ENCODE measurements around the gene PIK3R5.
A peak's percentile ranks its signal among the peaks of the same experiment; 100 is the strongest.

PIK3R5 gene

GRCh38 chr17:8893621-8894201, 71.8 kb downstream of the PIK3R5 start:
- no peak for DNase-seq

GRCh38 chr17:8893059-8893458, 72.4 kb downstream of the PIK3R5 start:
- no peak for DNase-seq

- DNase-seq = no peak
Measured at GRCh38 chr17:8892338-8892690, 73.2 kb downstream of the PIK3R5 start.

DNA sequence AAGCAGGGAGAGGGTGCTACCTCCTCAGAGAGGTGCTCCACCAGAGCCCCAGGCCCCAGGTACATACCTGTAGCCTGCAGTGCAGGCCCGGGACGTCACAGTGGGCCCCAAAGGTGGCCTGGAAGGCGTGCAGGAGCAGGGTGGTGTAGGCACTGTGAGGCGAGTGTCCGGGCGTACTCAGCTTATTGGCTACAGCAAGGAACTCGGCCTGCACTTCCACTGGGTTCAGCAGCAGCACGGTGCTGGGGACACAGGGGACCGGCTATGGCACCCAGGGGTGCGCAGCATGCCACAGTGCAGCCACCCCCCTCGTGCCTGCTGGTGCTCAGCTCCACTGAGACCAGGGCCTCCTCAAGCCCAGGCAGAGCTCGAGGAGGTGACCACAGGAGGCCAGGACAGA, 74.8 kb downstream of the PIK3R5 start:
- DNase-seq = no peak

- no peak for DNase-seq
Measured at GRCh38 chr17:8889458-8890210, 75.9 kb downstream of the PIK3R5 start.

GRCh38 chr17:8888704-8889302, 76.7 kb downstream of the PIK3R5 start:
- no peak for DNase-seq

DNA sequence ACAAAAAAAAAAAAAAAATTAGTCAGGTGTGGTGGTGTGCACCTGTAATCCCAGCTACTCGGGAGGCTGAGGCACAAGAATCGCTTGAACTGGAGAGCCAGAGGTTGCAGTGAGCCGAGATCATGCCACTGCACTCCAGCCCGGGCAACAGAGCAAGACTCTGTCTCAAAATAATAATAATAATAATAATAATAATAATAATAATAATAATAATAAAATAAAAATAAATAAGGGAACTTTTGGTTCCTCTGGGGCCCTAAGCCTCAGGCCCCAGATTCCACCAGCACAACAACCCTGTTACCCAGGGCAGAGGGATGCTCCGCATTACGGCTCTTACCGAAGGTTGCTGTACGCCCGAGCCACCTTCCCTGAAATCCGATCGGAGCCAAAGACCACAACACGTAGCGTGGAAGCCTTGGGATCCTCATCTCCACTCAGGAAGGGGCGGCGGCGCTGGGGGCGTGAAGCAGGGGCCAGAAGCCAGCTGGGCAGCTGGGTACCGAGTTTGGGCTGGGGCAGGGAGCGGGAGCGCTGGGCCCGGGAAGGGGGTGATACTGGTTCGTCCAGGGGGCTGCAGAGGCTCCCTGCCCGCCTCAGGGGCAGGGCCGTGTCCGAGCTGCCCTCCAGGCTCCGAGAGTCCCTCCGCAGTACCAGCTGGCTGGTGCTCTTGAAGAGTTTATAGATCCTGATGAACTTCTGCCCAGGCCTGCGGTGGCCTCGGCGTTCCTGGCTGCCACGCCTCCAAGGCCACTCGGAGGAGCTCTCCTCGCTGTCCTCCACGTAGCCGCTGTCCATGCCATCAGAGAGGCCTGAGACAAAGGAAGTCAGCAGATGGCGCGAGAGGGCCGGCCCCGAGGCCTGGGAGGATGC, 77.4 kb downstream of the PIK3R5 start:
- DNase-seq = no peak

GRCh38 chr17:8887301-8887700, 78.2 kb downstream of the PIK3R5 start:
- DNase-seq = no peak

GRCh38 chr17:8885967-8886684, 79.4 kb downstream of the PIK3R5 start:
- no peak for DNase-seq

DNA sequence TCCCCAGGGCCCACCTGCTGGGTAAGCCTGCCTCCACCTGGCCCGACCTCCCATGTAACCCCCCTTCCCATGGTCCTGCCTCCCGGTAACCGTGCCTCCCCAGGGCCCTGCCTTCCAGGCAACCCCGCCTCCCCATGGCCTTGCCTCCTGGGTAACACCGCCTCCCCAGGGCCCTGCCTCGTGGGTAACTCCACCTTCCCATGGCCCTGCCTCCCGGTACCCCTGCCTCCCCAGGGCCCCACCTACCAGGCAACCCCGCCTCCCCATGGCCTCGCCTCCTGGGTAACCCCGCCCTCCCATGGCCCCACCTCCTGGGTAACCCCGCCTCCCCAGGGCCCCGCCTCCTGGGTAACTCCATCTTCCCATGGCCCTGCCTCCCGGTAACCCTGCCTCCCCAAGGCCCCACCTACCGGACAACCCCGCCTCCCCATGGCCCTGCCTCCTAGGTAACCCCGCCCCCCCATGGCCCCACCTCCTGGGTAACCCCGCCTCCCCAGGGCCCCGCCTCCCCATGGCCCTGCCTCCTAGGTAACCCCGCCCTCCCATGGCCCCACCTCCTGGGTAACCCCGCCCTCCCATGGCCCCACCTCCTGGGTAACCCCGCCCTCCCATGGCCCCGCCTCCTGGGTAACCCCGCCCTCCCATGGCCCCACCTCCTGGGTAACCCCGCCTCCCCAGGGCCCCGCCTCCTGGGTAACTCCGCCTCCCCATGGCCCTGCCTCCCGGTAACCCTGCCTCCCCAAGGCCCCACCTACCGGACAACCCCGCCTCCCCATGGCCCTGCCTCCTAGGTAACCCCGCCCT, 80.1 kb downstream of the PIK3R5 start:
- DNase-seq = peak; percentile 78

DNA sequence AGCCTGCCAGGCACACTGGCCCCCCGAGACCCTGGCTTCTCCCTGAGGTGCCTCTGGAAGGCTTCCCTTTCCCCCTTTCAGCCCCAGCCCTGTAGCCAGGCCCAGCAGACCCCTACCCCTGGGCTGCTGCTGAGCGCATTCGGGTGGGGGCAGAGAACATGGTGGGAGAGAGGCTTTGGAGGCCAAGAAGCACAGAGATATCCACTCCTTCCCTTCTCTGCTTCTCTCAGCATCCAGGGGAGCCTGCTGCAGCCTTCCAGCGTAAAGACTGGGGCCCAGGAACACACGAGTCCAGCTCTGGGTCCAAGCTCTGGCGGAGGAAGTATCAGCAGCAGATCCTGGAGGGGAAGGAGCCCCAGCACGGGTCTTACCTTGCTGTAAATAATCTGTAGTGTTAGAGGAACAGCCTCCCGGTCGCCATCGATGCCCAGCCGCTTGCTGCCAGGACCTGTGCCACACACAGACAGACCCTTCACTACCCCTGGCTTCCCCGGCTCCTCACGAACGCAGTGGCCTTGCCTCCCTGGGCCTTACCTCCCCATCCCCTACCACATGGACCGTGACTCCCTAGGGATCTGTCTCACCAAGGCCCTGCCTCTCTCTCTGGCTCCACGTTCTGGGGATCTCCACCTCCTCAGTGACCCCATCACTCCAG, 81.0 kb downstream of the PIK3R5 start:
- no peak for DNase-seq

- no peak for DNase-seq
Measured at GRCh38 chr17:8883353-8883752, 82.2 kb downstream of the PIK3R5 start.

DNA sequence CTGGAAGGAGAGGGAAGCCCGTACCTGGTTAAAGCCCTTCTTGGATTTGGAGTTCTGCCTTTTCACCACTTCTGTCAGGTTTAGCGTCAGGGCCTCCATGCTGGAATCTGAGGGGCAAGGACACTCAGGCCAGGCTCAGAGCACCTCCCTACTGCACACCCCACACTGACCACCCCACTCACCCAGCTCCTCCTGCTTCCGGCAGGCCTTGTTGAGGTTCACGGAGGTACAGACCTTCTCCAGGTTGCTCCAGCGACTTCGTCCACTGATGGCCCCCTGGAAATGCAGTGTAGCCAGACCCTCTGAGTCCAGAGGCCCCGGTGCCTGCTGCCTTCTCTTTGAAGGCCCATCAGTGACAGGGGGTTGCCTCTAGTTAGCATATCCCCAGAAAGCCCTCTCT, 83.9 kb downstream of the PIK3R5 start:
- DNase-seq = no peak

- DNase-seq = no peak
Measured at GRCh38 chr17:8880466-8880865, 85.0 kb downstream of the PIK3R5 start.

DNA sequence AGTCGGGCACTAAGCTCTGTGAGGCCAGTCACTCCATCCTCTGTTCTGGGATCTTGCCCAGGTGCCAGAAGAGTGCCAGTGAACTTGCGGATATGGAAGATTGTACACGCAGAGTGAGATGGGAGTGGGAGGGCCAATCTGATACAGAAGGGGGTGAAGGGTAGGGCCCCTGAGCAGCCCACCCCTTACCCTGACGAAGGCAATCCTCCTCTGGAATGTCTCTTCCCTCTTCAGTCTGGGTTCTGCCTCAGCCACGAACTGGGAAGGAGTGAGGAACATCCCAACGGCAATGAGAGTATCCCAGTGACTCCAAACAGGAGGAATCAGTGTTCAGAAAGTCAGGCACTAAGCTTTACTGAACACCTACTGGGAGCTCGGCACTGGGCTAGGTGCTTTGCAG, 86.1 kb downstream of the PIK3R5 start:
- DNase-seq = no peak

DNA sequence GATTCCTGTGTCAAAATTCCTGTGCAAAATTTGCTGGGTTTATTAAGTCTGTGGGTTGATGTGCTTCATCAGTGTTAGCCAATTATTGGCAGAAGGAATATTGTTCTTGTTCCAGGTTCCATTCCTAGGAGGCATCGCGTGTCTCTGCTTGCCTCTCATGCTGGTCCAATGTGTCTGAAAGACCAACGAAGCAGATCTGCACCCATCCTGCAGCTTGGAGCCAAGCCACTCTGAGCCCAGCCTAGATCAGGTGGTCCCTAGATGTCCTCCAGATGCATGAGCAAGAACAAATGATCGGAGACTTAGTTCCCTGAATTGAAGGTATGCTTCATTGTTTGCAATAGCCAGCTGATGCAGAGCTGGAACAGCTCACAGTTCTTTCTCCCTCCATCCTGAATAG, 87.5 kb downstream of the PIK3R5 start:
- DNase-seq = no peak

DNA sequence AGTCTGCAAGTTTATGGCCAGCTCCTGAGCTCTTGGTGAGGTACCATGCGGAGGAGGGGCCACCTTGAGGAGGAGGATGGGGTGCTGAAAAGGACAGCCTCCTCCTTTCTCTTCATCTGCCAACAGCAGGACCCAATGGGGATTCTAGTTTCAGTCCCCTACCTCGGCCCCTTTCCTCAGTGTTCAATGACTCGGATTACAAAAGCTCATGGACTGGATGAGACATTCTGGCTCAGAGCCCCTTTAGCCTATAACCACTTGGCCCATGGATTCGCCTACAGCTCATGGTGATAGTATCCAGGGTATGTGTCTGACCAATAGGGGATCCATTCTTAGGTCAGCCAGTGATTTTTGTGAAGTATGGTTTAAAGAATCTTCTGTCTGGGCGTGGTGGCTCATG, 89.5 kb downstream of the PIK3R5 start:
- DNase-seq = no peak

GRCh38 chr17:8875436-8875835, 90.1 kb downstream of the PIK3R5 start:
- DNase-seq = no peak

- DNase-seq = no peak
Measured at GRCh38 chr17:8873801-8874715, 91.4 kb downstream of the PIK3R5 start.

DNA sequence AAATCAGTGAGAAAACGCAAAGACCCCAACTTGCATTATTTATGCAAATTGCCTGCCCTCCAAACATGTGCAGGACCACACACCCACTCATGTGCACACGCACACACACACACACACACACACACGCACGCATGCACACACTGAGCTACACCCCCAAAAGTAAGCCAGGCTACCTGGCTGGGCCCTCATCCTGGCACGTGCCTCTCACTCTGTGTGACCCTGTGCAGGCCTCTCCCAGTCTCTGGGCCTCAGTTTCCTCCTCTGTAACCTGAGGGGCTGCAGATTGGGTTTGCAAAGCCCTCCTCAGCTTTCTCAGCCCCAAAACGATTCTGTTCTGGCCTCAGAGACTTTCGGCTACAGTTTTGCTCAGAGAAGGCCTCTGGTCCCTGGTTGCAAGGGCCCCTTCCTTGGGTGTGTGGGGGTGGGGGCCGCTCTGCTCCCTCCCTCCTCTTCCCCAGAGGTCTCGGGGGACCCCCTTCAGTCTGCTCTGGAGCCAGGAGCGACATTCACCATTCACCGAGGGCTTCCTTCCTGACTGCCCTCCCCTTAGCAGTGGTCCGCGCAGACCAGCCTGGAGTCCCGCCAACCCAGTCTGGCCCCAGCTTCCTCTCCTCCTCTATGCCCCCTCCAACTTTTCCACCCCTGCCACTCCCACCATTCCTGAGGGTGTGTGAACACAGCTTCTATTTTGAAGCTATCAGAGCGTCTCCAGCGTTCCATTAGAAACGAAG, 92.6 kb downstream of the PIK3R5 start:
- DNase-seq = no peak
